GM23338 (cell line): ENCODE data around the gene CLDN1. TPM values are rescaled to one million over a fixed set of nuclear protein-coding genes. Genes with fewer than 3 reads are reported as not detected.

Experiments used
- ATAC-seq: fragments of 200-7000 bp; cut with Tn5 transposase; 3 replicates; pipeline ENCODE4 v1.9.1; 2020
- DNase-seq: peaks from one replicate; pipeline ENCODE4 v3.0.0-alpha.2; 2015; ENCODE audit warnings: low spot score
- H2AFZ ChIP-seq: fragments of 200-600 bp; sonication (generic); 2 replicates; pipeline ENCODE4 v1.8.0; 2016; ENCODE audit warnings: antibody characterized with exemption, mild to moderate bottlenecking, moderate library complexity
- H3F3A ChIP-seq: fragments of 200-600 bp; sonication (generic); replicated peaks from 2 replicates; pipeline ENCODE4 v1.8.0; 2017; ENCODE audit warnings: antibody characterized with exemption, mixed run types, low read depth
- H3K27ac ChIP-seq: fragments of 200-600 bp; sonication (generic); 2 replicates; pipeline ENCODE4 v1.6.1; 2016; ENCODE audit warnings: low read depth
- H3K27me3 ChIP-seq: fragments of 200-600 bp; sonication (generic); 2 replicates; pipeline ENCODE4 v1.8.0; 2016; ENCODE audit warnings: mild to moderate bottlenecking, mixed run types, moderate library complexity; ENCODE audit not compliant: insufficient read depth
- H3K36me3 ChIP-seq: fragments of 200-600 bp; sonication (generic); 2 replicates; pipeline ENCODE4 v1.8.0; 2016; ENCODE audit warnings: mild to moderate bottlenecking; ENCODE audit not compliant: insufficient read depth
- H3K4me1 ChIP-seq: fragments of 200-600 bp; sonication (generic); 2 replicates; pipeline ENCODE4 v1.8.0; 2016; ENCODE audit warnings: mild to moderate bottlenecking, moderate library complexity; ENCODE audit not compliant: insufficient read depth
- H3K4me2 ChIP-seq: fragments of 200-600 bp; sonication (generic); 2 replicates; pipeline ENCODE4 v1.7.1; 2017; ENCODE audit warnings: mixed run types
- H3K4me3 ChIP-seq: fragments of 200-600 bp; sonication (generic); 2 replicates; pipeline ENCODE4 v1.6.1; 2016; ENCODE audit warnings: mixed run types
- H3K79me2 ChIP-seq: fragments of 200-600 bp; sonication (generic); replicated peaks from 2 replicates; pipeline ENCODE4 v1.8.0; 2017; ENCODE audit warnings: mild to moderate bottlenecking; ENCODE audit not compliant: insufficient read depth
- H3K9me2 ChIP-seq: fragments of 200-600 bp; sonication (generic); 2 replicates; pipeline ENCODE4 v1.8.0; 2017; ENCODE audit not compliant: insufficient read depth
- H4K20me1 ChIP-seq: fragments of 200-600 bp; sonication (generic); replicated peaks from 2 replicates; pipeline ENCODE4 v1.8.0; 2017; ENCODE audit warnings: mild to moderate bottlenecking; ENCODE audit not compliant: insufficient read depth
- H3K27ac Mint-ChIP-seq: 2 replicates; pipeline ENCODE4 v1.8.0; 2020; ENCODE audit warnings: inconsistent platforms, mild to moderate bottlenecking, moderate library complexity, mixed read lengths
- H3K27me3 Mint-ChIP-seq: 3 replicates; pipeline ENCODE4 v1.8.0; 2022; ENCODE audit warnings: low read depth, mild to moderate bottlenecking, moderate library complexity, mixed read lengths, inconsistent platforms; ENCODE audit not compliant: insufficient read depth, poor library complexity
- H3K36me3 Mint-ChIP-seq: 3 replicates; pipeline ENCODE4 v1.8.0; 2021; ENCODE audit warnings: low read depth, mild to moderate bottlenecking, inconsistent platforms, moderate library complexity, mixed read lengths
- H3K4me1 Mint-ChIP-seq: 3 replicates; pipeline ENCODE4 v1.8.0; 2020; ENCODE audit warnings: mild to moderate bottlenecking, inconsistent platforms, mixed read lengths
- H3K4me3 Mint-ChIP-seq: 3 replicates; pipeline ENCODE4 v1.8.0; 2021; ENCODE audit warnings: moderate library complexity, mild to moderate bottlenecking, inconsistent platforms, mixed read lengths
- H3K9me3 Mint-ChIP-seq: 3 replicates; pipeline ENCODE4 v1.8.0; 2020; ENCODE audit warnings: moderate library complexity, mild to moderate bottlenecking, inconsistent platforms, mixed read lengths
- CREB1 ChIP-seq: fragments of 250-450 bp; sonication (Bioruptor Pico); IDR thresholded peaks from 2 replicates; pipeline ENCODE4 v1.5.0; 2020; ENCODE audit warnings: low read depth, mild to moderate bottlenecking, moderate library complexity
- CTCF ChIP-seq, 2 experiments: fragments of 200-600 bp in 1 of 2; sonication (generic) in 1 of 2; conservative IDR thresholded peaks; 2 replicates each; pipeline versions ENCODE4 v1.5.1 to v1.6.1; 2016 to 2017; ENCODE audit warnings: antibody characterized with exemption in 2 of 2, low read depth in 2 of 2, mild to moderate bottlenecking in 2 of 2, moderate library complexity in 1 of 2
- EZH2 ChIP-seq: fragments of 200-600 bp; sonication (generic); IDR thresholded peaks from one replicate; pipeline ENCODE4 v1.8.0; 2017; ENCODE audit warnings: antibody characterized with exemption, mild to moderate bottlenecking, low read depth; ENCODE audit not compliant: unreplicated experiment
- EZH2phosphoT487 ChIP-seq: fragments of 200-600 bp; sonication (generic); IDR thresholded peaks from one replicate; pipeline ENCODE4 v1.8.1; 2018; ENCODE audit warnings: antibody characterized with exemption; ENCODE audit not compliant: unreplicated experiment
- JUNB ChIP-seq: IDR thresholded peaks from one replicate; pipeline ENCODE4 v1.6.1; 2016; ENCODE audit warnings: antibody characterized with exemption; ENCODE audit not compliant: unreplicated experiment
- NANOG ChIP-seq: IDR thresholded peaks from 2 replicates; pipeline ENCODE4 v1.6.1; 2016; ENCODE audit warnings: antibody characterized with exemption, borderline replicate concordance
- POLR2AphosphoS5 ChIP-seq: IDR thresholded peaks from 2 replicates; pipeline ENCODE4 v1.6.1; 2016; ENCODE audit warnings: antibody characterized with exemption, low read depth
- STAT1 ChIP-seq: IDR thresholded peaks from one replicate; pipeline ENCODE4 v1.6.1; 2016; ENCODE audit warnings: antibody characterized with exemption; ENCODE audit not compliant: unreplicated experiment
- ZNF114 ChIP-seq: fragments of 250-450 bp; sonication (Bioruptor Pico); IDR thresholded peaks from 2 replicates; pipeline ENCODE4 v1.5.0; 2020; ENCODE audit warnings: mild to moderate bottlenecking, moderate library complexity
- ZNF331 ChIP-seq: fragments of 250-450 bp; sonication (Bioruptor Pico); IDR thresholded peaks from 2 replicates; pipeline ENCODE4 v1.5.0; 2020; ENCODE audit warnings: low read depth, mild to moderate bottlenecking, moderate library complexity
- ZNF462 ChIP-seq: fragments of 250-450 bp; sonication (Bioruptor Pico); IDR thresholded peaks from 2 replicates; pipeline ENCODE4 v1.5.0; 2020; ENCODE audit warnings: mild to moderate bottlenecking, moderate library complexity
- polyA plus RNA-seq: library from polyadenylated mRNA; unstranded; fragments of >200 nt; fragmentation: Nextera tagmentation; extraction: Ambion mirVana; gene quantifications from 2 replicates; pipeline ENCODE4 v1.2.1, GENCODE V29; 2016
- total RNA-seq: library from RNA; depleted of rRNA; stranded (reverse); fragments of >200 nt; shearing (Covaris generic); gene quantifications from 2 replicates; pipeline ENCODE4 v1.2.3, GENCODE V29; 2014
- TF ChIP-seq, protein P1 (sequence below): IDR thresholded peaks from one replicate; pipeline ENCODE4 v1.6.1; 2018; ENCODE audit warnings: antibody characterized with exemption; ENCODE audit not compliant: unreplicated experiment
- TF ChIP-seq, protein P2 (sequence below): IDR thresholded peaks from 2 replicates; pipeline ENCODE4 v1.6.1; 2016; ENCODE audit warnings: antibody characterized with exemption

CLDN1 gene
- total and polyA plus RNA-seq, 2 experiments from 2014 or later = 2.5 to 4.6 TPM

DNA sequence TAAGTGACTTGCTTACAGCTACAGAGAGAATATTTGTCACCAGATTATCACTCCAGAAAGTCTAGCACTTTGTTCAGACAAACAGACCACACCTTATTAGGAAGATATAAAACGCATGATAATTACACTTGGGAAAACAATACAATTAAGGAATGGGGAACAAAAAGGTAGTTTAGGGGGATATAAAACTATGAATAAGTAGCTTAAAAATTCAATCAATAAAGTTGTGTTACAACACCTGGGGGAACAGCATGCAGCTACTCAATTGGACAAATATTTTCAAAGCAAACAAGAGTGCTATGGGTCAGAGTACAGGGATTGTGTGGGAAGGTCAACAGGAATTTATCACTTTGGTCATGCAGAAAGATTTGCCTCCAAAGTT, 15.1 kb downstream of the CLDN1 start:
- Mint-ChIP-seq H3K4me3 (no peak overlapping the region), H3K4me1 (no peaks in the 10 kb centered on the region), H3K27ac (no peak overlapping the region), H3K27me3 (no peaks in the 10 kb centered on the region), H3K36me3 (no peaks in the 10 kb centered on the region), H3K9me3 (no peaks in the 10 kb centered on the region)
- Histone ChIP-seq H3K4me2 (no peak overlapping the region), H3K79me2 (no peaks in the 10 kb centered on the region), H4K20me1 (no peaks in the 10 kb centered on the region), H3K36me3 (no peaks in the 10 kb centered on the region), H3K27ac (no peak overlapping the region), H3F3A (no peaks in the 10 kb centered on the region), H3K27me3 (no peaks in the 10 kb centered on the region), H3K4me1 (no peaks in the 10 kb centered on the region), H3K4me3 (no peak overlapping the region), H3K9me2 (no peaks in the 10 kb centered on the region), H2AFZ (no peak overlapping the region)
- no peak for DNase-seq
- TF ChIP-seq STAT1 = no peak
- TF ChIP-seq, protein P1, sequence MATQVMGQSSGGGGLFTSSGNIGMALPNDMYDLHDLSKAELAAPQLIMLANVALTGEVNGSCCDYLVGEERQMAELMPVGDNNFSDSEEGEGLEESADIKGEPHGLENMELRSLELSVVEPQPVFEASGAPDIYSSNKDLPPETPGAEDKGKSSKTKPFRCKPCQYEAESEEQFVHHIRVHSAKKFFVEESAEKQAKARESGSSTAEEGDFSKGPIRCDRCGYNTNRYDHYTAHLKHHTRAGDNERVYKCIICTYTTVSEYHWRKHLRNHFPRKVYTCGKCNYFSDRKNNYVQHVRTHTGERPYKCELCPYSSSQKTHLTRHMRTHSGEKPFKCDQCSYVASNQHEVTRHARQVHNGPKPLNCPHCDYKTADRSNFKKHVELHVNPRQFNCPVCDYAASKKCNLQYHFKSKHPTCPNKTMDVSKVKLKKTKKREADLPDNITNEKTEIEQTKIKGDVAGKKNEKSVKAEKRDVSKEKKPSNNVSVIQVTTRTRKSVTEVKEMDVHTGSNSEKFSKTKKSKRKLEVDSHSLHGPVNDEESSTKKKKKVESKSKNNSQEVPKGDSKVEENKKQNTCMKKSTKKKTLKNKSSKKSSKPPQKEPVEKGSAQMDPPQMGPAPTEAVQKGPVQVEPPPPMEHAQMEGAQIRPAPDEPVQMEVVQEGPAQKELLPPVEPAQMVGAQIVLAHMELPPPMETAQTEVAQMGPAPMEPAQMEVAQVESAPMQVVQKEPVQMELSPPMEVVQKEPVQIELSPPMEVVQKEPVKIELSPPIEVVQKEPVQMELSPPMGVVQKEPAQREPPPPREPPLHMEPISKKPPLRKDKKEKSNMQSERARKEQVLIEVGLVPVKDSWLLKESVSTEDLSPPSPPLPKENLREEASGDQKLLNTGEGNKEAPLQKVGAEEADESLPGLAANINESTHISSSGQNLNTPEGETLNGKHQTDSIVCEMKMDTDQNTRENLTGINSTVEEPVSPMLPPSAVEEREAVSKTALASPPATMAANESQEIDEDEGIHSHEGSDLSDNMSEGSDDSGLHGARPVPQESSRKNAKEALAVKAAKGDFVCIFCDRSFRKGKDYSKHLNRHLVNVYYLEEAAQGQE = no peak
- TF ChIP-seq ZNF462 (CRISPR knock-in tag) = no peak
- no peak for TF ChIP-seq NANOG
- TF ChIP-seq CREB1 (CRISPR knock-in tag) = no peak
- no peak for TF ChIP-seq EZH2
- TF ChIP-seq JUNB = no peak
- no peak for TF ChIP-seq ZNF114 (CRISPR knock-in tag)
- no peak for TF ChIP-seq EZH2phosphoT487
- TF ChIP-seq ZNF331 (CRISPR knock-in tag) = no peak
- no peak for TF ChIP-seq CTCF (conservative IDR thresholded peaks at IDR 0.05; ENCODE audit: low read depth in 2 of 2)
- TF ChIP-seq POLR2AphosphoS5 = no peak
- TF ChIP-seq, protein P2, sequence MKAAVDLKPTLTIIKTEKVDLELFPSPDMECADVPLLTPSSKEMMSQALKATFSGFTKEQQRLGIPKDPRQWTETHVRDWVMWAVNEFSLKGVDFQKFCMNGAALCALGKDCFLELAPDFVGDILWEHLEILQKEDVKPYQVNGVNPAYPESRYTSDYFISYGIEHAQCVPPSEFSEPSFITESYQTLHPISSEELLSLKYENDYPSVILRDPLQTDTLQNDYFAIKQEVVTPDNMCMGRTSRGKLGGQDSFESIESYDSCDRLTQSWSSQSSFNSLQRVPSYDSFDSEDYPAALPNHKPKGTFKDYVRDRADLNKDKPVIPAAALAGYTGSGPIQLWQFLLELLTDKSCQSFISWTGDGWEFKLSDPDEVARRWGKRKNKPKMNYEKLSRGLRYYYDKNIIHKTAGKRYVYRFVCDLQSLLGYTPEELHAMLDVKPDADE = no peak
- no peak for ATAC-seq
